NT2/D1 (cell line): ENCODE measurements around the gene PPP1R12B.

ENCODE experiments used
- YY1 ChIP-seq: IDR thresholded peaks from 2 replicates; pipeline ENCODE4 v1.6.1; 2011; ENCODE audit not compliant: insufficient read length, insufficient read depth
- ZNF274 ChIP-seq: IDR thresholded peaks from 2 replicates; pipeline ENCODE4 v1.6.1; 2011; ENCODE audit warnings: mild to moderate bottlenecking, low read depth, low read length

DNA sequence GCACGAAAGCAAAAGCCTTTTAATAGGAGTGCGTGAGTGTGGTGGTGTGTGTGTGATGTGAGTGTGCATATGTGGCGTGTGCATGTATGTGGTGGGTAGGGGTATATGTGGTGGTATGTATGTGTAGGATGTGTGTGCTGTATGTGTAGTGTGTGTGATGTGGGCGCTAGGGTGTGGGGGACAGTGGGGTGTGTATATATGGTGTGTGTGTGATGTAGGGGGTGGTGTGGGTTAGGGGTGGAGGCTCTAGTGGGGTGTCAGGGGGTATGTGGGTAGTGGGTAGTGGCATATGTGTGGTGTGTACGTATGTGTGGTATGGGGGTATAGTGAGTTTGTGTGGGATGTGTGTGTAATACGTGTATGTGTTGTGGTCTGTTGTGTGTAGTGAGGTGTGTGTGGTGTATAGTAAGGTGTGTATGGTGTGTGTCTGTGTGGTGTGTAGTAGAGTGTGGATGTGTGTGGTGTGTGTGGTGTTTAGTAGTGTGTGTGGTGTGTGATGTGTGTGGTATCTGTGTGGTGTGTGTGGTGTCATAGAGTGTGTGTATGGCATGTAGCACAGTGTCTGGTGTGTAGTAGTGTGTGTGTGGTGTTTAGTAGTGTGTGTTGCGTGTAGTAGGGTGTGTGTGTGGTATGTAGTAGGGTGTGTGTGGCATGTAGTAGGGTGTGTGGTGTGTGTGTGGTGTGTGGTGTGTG, 275.7 kb downstream of the PPP1R12B start:
- TF ChIP-seq ZNF274 (no peak), YY1 (no peak)
